Stimulated activated memory B cell treated with anti-CD40 and anti-IgM and Interleukin-4, amounts not matched to agents 10 μg/mL and 1 μg/mL and 100 μg/mL, for 72 hours (primary cell): ENCODE results near the gene PDXDC1.
"Not testable (repeated sequence)": the region's sequence is repeated elsewhere in the genome, so short reads cannot be mapped to it uniquely, and the experiment has no call there.

ENCODE experiments used
- ATAC-seq: fragments of 150-1000 bp; cut with Tn5 transposase; 2 replicates; pipeline ENCODE4 v1.10.0; 2021
- H3K27ac Mint-ChIP-seq: one replicate; pipeline ENCODE4 v1.8.0; 2022; ENCODE audit warnings: mild to moderate bottlenecking, mixed read lengths
- H3K27me3 Mint-ChIP-seq: one replicate; pipeline ENCODE4 v1.8.0; 2022; ENCODE audit warnings: mixed read lengths
- H3K36me3 Mint-ChIP-seq: one replicate; pipeline ENCODE4 v1.8.0; 2022; ENCODE audit warnings: mixed read lengths
- H3K4me1 Mint-ChIP-seq: one replicate; pipeline ENCODE4 v1.8.0; 2022; ENCODE audit warnings: mixed read lengths
- H3K4me3 Mint-ChIP-seq: one replicate; pipeline ENCODE4 v1.8.0; 2022; ENCODE audit warnings: mild to moderate bottlenecking, moderate library complexity, mixed read lengths
- H3K9me3 Mint-ChIP-seq: one replicate; pipeline ENCODE4 v1.8.0; 2022; ENCODE audit warnings: mixed read lengths

PDXDC1 gene

GRCh38 chr16:15135483-15136360 lies 160.9 kb downstream of the PDXDC1 start:
- H3K9me3 Mint-ChIP-seq, H3K27ac Mint-ChIP-seq, ATAC-seq, H3K27me3 Mint-ChIP-seq, H3K4me3 Mint-ChIP-seq, H3K36me3 Mint-ChIP-seq, H3K4me1 Mint-ChIP-seq: not testable (repeated sequence)

- H3K36me3 Mint-ChIP-seq, ATAC-seq, H3K27me3 Mint-ChIP-seq, H3K27ac Mint-ChIP-seq, H3K9me3 Mint-ChIP-seq, H3K4me3 Mint-ChIP-seq, H3K4me1 Mint-ChIP-seq: not testable (repeated sequence)
Observed at GRCh38 chr16:15137514-15137913, 162.7 kb downstream of the PDXDC1 start.

- not testable (repeated sequence) for H3K9me3 Mint-ChIP-seq, H3K27me3 Mint-ChIP-seq, H3K4me3 Mint-ChIP-seq, H3K27ac Mint-ChIP-seq, H3K36me3 Mint-ChIP-seq
- peak; percentile 35 for ATAC-seq
- H3K4me1 Mint-ChIP-seq: peaks cover 12% of the 10 kb centered on the region
Observed at GRCh38 chr16:15140444-15141365, 165.9 kb downstream of the PDXDC1 start.

- Mint-ChIP-seq H3K27ac (no peak overlapping the region), H3K4me1 (peaks cover 12% of the 10 kb centered on the region), H3K4me3 (no peak overlapping the region), H3K36me3 (no peaks in the 10 kb centered on the region), H3K27me3 (no peaks in the 10 kb centered on the region), H3K9me3 (no peaks in the 10 kb centered on the region)
- ATAC-seq: no peak
Observed at GRCh38 chr16:15141586-15141985, 166.8 kb downstream of the PDXDC1 start.

GRCh38 chr16:15142107-15142890 lies 167.5 kb downstream of the PDXDC1 start:
- H3K4me1 Mint-ChIP-seq: peaks cover 15% of the 10 kb centered on the region
- H3K9me3 Mint-ChIP-seq, H3K4me3 Mint-ChIP-seq, H3K27ac Mint-ChIP-seq, H3K36me3 Mint-ChIP-seq, ATAC-seq, H3K27me3 Mint-ChIP-seq: not testable (repeated sequence)

GRCh38 chr16:15142891-15143600 lies 168.2 kb downstream of the PDXDC1 start:
- H3K4me1 Mint-ChIP-seq: peaks cover 17% of the 10 kb centered on the region
- H3K36me3 Mint-ChIP-seq, H3K9me3 Mint-ChIP-seq, H3K4me3 Mint-ChIP-seq, H3K27me3 Mint-ChIP-seq, H3K27ac Mint-ChIP-seq: not testable (repeated sequence)
- peak; percentile 18 for ATAC-seq

- H3K4me3 Mint-ChIP-seq, H3K36me3 Mint-ChIP-seq, H3K9me3 Mint-ChIP-seq, H3K27ac Mint-ChIP-seq, H3K27me3 Mint-ChIP-seq: not testable (repeated sequence)
- H3K4me1 Mint-ChIP-seq: peaks cover 17% of the 10 kb centered on the region
- ATAC-seq: peak; percentile 2
Observed at GRCh38 chr16:15143601-15144091, 168.8 kb downstream of the PDXDC1 start.

- H3K9me3 Mint-ChIP-seq, H3K4me3 Mint-ChIP-seq, H3K36me3 Mint-ChIP-seq, H3K27me3 Mint-ChIP-seq, H3K27ac Mint-ChIP-seq: not testable (repeated sequence)
- H3K4me1 Mint-ChIP-seq: peaks cover 17% of the 10 kb centered on the region
- ATAC-seq: peak; percentile 1
Observed at GRCh38 chr16:15144092-15144631, 169.3 kb downstream of the PDXDC1 start.

- not testable (repeated sequence) for ATAC-seq, H3K27ac Mint-ChIP-seq, H3K9me3 Mint-ChIP-seq, H3K36me3 Mint-ChIP-seq, H3K27me3 Mint-ChIP-seq, H3K4me3 Mint-ChIP-seq
- H3K4me1 Mint-ChIP-seq: peaks cover 17% of the 10 kb centered on the region
Observed at GRCh38 chr16:15144781-15145417, 170.1 kb downstream of the PDXDC1 start.

GRCh38 chr16:15145418-15146263 lies 170.8 kb downstream of the PDXDC1 start:
- H3K4me1 Mint-ChIP-seq: peaks cover 17% of the 10 kb centered on the region
- ATAC-seq, H3K4me3 Mint-ChIP-seq, H3K27me3 Mint-ChIP-seq, H3K27ac Mint-ChIP-seq, H3K36me3 Mint-ChIP-seq, H3K9me3 Mint-ChIP-seq: not testable (repeated sequence)

GRCh38 chr16:15146264-15146662 lies 171.4 kb downstream of the PDXDC1 start:
- not testable (repeated sequence) for H3K4me3 Mint-ChIP-seq, H3K9me3 Mint-ChIP-seq, ATAC-seq, H3K27me3 Mint-ChIP-seq, H3K36me3 Mint-ChIP-seq, H3K27ac Mint-ChIP-seq
- peaks cover 17% of the 10 kb centered on the region for H3K4me1 Mint-ChIP-seq

- not testable (repeated sequence) for H3K4me3 Mint-ChIP-seq, H3K27me3 Mint-ChIP-seq, H3K36me3 Mint-ChIP-seq, ATAC-seq, H3K27ac Mint-ChIP-seq, H3K9me3 Mint-ChIP-seq
- H3K4me1 Mint-ChIP-seq: peaks cover 13% of the 10 kb centered on the region
Observed at GRCh38 chr16:15148831-15149230, 174.0 kb downstream of the PDXDC1 start.

GRCh38 chr16:15149260-15149659 lies 174.4 kb downstream of the PDXDC1 start:
- not testable (repeated sequence) for H3K9me3 Mint-ChIP-seq, H3K27ac Mint-ChIP-seq, ATAC-seq, H3K36me3 Mint-ChIP-seq, H3K27me3 Mint-ChIP-seq, H3K4me3 Mint-ChIP-seq
- H3K4me1 Mint-ChIP-seq: peaks cover 12% of the 10 kb centered on the region
